AG04450 (cell line): ENCODE results near the gene VASP. TPM values are rescaled to one million over a fixed set of nuclear protein-coding genes. Genes with fewer than 3 reads are reported as not detected.
A peak's percentile ranks its signal among the peaks of the same experiment; 100 is the strongest.

Experiments
- CTCF ChIA-PET: fragments of 300-600, 350-600 bp; formaldehyde crosslinking; extraction: SDS; loops from one replicate; lab custom pipeline; 2022; ENCODE audit warnings: antibody characterized with exemption, inconsistent platforms; lab: Charles Lee
- POLR2A ChIA-PET: fragments of 350-600 bp; formaldehyde crosslinking; extraction: SDS; loops from one replicate; lab custom pipeline; 2021; ENCODE audit warnings: antibody characterized with exemption, inconsistent platforms; lab: Yijun Ruan, JAX
- DNase-seq: peaks from one replicate; pipeline ENCODE4 v3.0.0-alpha.2; 2011; ENCODE audit warnings: low read depth, low spot score
- H3K27ac ChIP-seq: one replicate; pipeline ENCODE4 v1.5.1; 2012; ENCODE audit warnings: low read depth, low read length, control low read depth
- H3K27me3 ChIP-seq: one replicate; pipeline ENCODE4 v1.6.0; 2012; ENCODE audit warnings: low read length; ENCODE audit not compliant: control insufficient read depth, insufficient read depth
- H3K4me3 ChIP-seq: 2 replicates; pipeline ENCODE4 v1.5.1; 2011; ENCODE audit warnings: mild to moderate bottlenecking, low read depth, low read length, control low read depth
- H3K9me3 ChIP-seq: 2 replicates; pipeline ENCODE4 v1.5.1; 2012; ENCODE audit warnings: low read length; ENCODE audit not compliant: control insufficient read depth, insufficient read depth
- CTCF ChIP-seq: IDR thresholded peaks from 2 replicates; pipeline ENCODE4 v1.5.1; 2011; ENCODE audit warnings: low read depth, low read length, control low read depth, inconsistent platforms
- polyA plus RNA-seq: library from polyadenylated mRNA; depleted of rRNA; stranded (reverse); fragments of >200 nt; gene quantifications from 2 replicates; pipeline ENCODE4 v1.2.3, GENCODE V29; 2011

VASP gene
- polyA plus RNA-seq, 1 experiment = 49.6 TPM

- CTCF ChIA-PET = interaction anchor here (1.6 to 2.7 kb wide), 2 partner anchors 12 to 34 kb away, joined by 8 to 12 read pairs; no protein-coding TSS in a partner anchor
- H3K27ac ChIP-seq = no peak overlapping the region
- no peak for TF ChIP-seq CTCF
- no peaks in the 10 kb centered on the region for H3K27me3 ChIP-seq
- no peaks in the 10 kb centered on the region; the same call in 1 of the 2 replicates for H3K9me3 ChIP-seq
- DNase-seq = no peak
- POLR2A ChIA-PET = interaction anchor here (0.6 kb wide), 1 partner anchor 838 kb away, joined by 5 read pairs; no protein-coding TSS in a partner anchor
- no peak overlapping the region for H3K4me3 ChIP-seq
Observed at GRCh38 chr19:45473367-45473681, 34.0 kb upstream of the VASP start.

- CTCF ChIA-PET = interaction anchor here (0.6 to 8.4 kb wide), 4 partner anchors 11 to 46 kb away, joined by 3 to 224 read pairs (median 10); no protein-coding TSS in a partner anchor
- DNase-seq = no peak
Observed at GRCh38 chr19:45473682-45474605, 33.3 kb upstream of the VASP start.

GRCh38 chr19:45474606-45475521 is 32.4 kb upstream of the VASP start:
- ChIA-PET POLR2A (no interaction called here), CTCF (interaction anchor here (0.6 to 8.4 kb wide), 3 partner anchors 35 to 219 kb away, joined by 3 to 224 read pairs (median 3); no protein-coding TSS in a partner anchor)
- H3K9me3 ChIP-seq = no peaks in the 10 kb centered on the region
- no peak for TF ChIP-seq CTCF
- peak overlapping the region; percentile 31 for H3K27ac ChIP-seq
- no peak for DNase-seq
- H3K27me3 ChIP-seq = no peaks in the 10 kb centered on the region
- no peak overlapping the region for H3K4me3 ChIP-seq

More at GRCh38 chr19:45473682-45474605, 33.3 kb upstream of the VASP start:
- TF ChIP-seq CTCF = no peak
- Histone ChIP-seq H3K4me3 (no peak overlapping the region), H3K27ac (no peak overlapping the region), H3K9me3 (no peaks in the 10 kb centered on the region; the same call in 1 of the 2 replicates), H3K27me3 (no peaks in the 10 kb centered on the region)
- POLR2A ChIA-PET = no interaction called here

GRCh38 chr19:45475537-45476291 is 31.6 kb upstream of the VASP start:
- Histone ChIP-seq H3K4me3 (no peak overlapping the region), H3K9me3 (no peaks in the 10 kb centered on the region), H3K27me3 (no peaks in the 10 kb centered on the region), H3K27ac (no peak overlapping the region)
- DNase-seq = no peak
- POLR2A ChIA-PET = no interaction called here
- TF ChIP-seq CTCF = no peak
- CTCF ChIA-PET = interaction anchor here (1.0 to 8.4 kb wide), 2 partner anchors 36 to 218 kb away, joined by 3 to 224 read pairs; no protein-coding TSS in a partner anchor
